ENCODE measurements around the gene PUM1. TPM values are rescaled to one million over a fixed set of nuclear protein-coding genes. Genes with fewer than 3 reads are reported as not detected.

The PUM1 gene
- total RNA-seq, 1 donor from 2014 or later = 88.6 TPM

GRCh38 chr1:31013187-31013864, 52.2 kb downstream of the PUM1 start:
- TF ChIP-seq CTCF (IDR thresholded peaks at IDR 0.05) (no peak), POLR2A (IDR thresholded peaks at IDR 0.05) (no peak), POLR2AphosphoS5 (IDR thresholded peaks at IDR 0.05; ENCODE audit: insufficient read depth in 1 of 2, low read depth in 1 of 2) (no peak)
- intact Hi-C loops (cut with DNase I) = no loop called here

GRCh38 chr1:31012210-31012924, 53.1 kb downstream of the PUM1 start:
- no peak overlapping the region for H3K27ac ChIP-seq
- no peak for DNase-seq (ENCODE audit: extremely low spot score in 2 of 2)
- intact Hi-C loops (cut with DNase I) = no loop called here
- no peaks in the 10 kb centered on the region for H3K9me3 ChIP-seq
- no peaks in the 10 kb centered on the region for H3K36me3 ChIP-seq
- TF ChIP-seq POLR2AphosphoS5 (IDR thresholded peaks at IDR 0.05; ENCODE audit: insufficient read depth in 1 of 2, low read depth in 1 of 2) (no peak), CTCF (IDR thresholded peaks at IDR 0.05) (no peak), POLR2A (IDR thresholded peaks at IDR 0.05) (no peak)
- no peaks in the 10 kb centered on the region for H3K27me3 ChIP-seq
- H3K4me3 ChIP-seq = no peak overlapping the region
- H3K4me1 ChIP-seq = peaks cover 89% of the 10 kb centered on the region

More at GRCh38 chr1:31013187-31013864, 52.2 kb downstream of the PUM1 start:
- H3K9me3 ChIP-seq = no peaks in the 10 kb centered on the region
- H3K4me1 ChIP-seq = peaks cover 79% of the 10 kb centered on the region
- H3K36me3 ChIP-seq = no peaks in the 10 kb centered on the region
- no peak for DNase-seq (ENCODE audit: extremely low spot score in 2 of 2)
- no peak overlapping the region for H3K4me3 ChIP-seq
- H3K27ac ChIP-seq = no peak overlapping the region
- H3K27me3 ChIP-seq = no peaks in the 10 kb centered on the region

GRCh38 chr1:31011719-31012118, 53.8 kb downstream of the PUM1 start:
- intact Hi-C loops (cut with DNase I) = no loop called here
- peaks cover 90% of the 10 kb centered on the region for H3K4me1 ChIP-seq
- no peaks in the 10 kb centered on the region for H3K36me3 ChIP-seq
- DNase-seq (ENCODE audit: extremely low spot score in 2 of 2) = no peak
- H3K27me3 ChIP-seq = no peaks in the 10 kb centered on the region
- H3K4me3 ChIP-seq = no peak overlapping the region
- no peaks in the 10 kb centered on the region for H3K9me3 ChIP-seq
- TF ChIP-seq POLR2AphosphoS5 (IDR thresholded peaks at IDR 0.05; ENCODE audit: insufficient read depth in 1 of 2, low read depth in 1 of 2) = no peak
- no peak for TF ChIP-seq CTCF (IDR thresholded peaks at IDR 0.05)
- no peak for TF ChIP-seq POLR2A (IDR thresholded peaks at IDR 0.05)
- no peak overlapping the region for H3K27ac ChIP-seq

GRCh38 chr1:31010086-31010989, 55.2 kb downstream of the PUM1 start:
- DNase-seq (ENCODE audit: extremely low spot score in 2 of 2) = no peak
- Histone ChIP-seq H3K27me3 (no peaks in the 10 kb centered on the region), H3K36me3 (peaks cover 0 to 5% of the 10 kb centered on the region in 2 donors), H3K4me1 (peaks cover 86% of the 10 kb centered on the region), H3K4me3 (no peak overlapping the region), H3K27ac (no peak overlapping the region), H3K9me3 (no peaks in the 10 kb centered on the region)
- TF ChIP-seq POLR2A (IDR thresholded peaks at IDR 0.05) = no peak
- TF ChIP-seq CTCF (IDR thresholded peaks at IDR 0.05) = no peak
- no peak for TF ChIP-seq POLR2AphosphoS5 (IDR thresholded peaks at IDR 0.05; ENCODE audit: insufficient read depth in 1 of 2, low read depth in 1 of 2)
- intact Hi-C loops (cut with DNase I) = no loop called here

Data from vagina (tissue), 2 donors.